ENCODE measurements around the gene ZNF275. TPM values are rescaled to one million over a fixed set of nuclear protein-coding genes. Genes with fewer than 3 reads are reported as not detected.
"Not testable (repeated sequence)": the region's sequence is repeated elsewhere in the genome, so short reads cannot be mapped to it uniquely, and the experiment has no call there.

The ZNF275 gene
- total RNA-seq, 1 experiment from 2014 or later: 7.1 TPM

DNA sequence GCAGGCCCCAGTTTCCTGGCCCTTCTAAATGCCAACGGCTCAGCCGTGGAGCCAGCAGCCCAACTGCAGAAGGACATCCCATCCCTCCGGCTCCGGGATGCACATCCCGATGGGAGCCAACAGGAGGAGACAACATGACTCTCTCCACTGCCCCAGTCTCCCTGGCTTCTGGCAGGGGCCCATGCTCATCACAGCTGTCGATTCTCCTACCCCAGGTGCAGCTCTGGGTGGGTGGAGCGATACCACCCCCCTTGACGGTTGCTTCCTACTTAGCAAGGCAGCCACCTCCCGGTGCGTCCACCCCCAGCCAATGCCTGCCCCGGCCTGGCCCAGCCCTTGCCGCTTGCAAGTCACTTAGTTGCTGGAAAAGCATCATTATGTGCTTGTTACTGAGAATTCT is 19.5 kb downstream of the ZNF275 start:
- DNase-seq (ENCODE audit: low read depth): no peak

DNA sequence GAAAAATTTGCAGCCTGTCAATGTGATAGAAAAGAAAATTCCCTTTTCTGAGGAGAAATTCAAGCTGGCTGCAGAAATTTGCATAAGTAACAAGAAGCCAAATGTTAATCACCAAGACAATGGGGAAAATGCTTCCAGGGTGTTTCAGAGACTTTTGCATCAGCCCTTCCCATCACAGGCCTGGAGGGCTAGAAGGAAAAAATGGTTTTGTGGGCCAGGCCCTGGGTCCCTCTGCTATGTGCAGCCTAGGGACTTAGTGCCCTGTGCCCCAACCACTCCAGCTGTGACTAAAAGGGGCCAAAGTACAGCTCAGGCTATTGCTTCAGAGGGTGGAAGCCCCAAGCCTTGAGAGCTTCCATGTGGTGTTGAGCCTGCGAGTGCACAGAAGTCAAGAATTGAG is 23.9 kb downstream of the ZNF275 start:
- no peak for DNase-seq (ENCODE audit: low read depth)

DNA sequence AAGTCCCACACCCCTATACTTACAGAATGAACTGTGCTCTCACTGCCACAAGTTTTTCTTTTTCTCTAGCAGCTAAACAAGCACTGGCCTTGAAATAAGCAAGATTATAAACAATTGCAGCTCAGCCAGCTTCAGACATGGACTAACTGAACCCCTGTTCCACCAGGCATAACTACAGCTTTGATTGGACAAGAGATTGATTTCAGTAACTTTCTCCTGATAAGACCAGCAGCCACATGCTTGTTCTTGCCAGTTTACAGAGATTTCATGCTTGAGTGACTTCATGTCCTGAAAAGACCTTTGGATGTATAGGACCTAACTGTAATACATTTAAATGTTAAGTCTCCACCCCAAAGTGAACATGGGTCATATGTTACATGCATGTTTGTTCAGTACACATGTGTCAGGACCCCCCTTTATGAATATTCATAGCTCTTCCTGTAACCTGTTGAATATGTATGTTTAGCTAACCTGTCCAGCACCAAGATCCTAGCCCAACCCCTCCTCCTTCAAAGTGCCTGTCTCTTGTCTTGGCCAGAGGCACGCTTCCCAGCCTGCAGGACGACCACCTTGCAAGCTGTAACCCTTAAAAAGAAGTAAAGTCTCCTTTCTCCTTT is 27.9 kb downstream of the ZNF275 start:
- DNase-seq (ENCODE audit: low read depth): no peak

DNA sequence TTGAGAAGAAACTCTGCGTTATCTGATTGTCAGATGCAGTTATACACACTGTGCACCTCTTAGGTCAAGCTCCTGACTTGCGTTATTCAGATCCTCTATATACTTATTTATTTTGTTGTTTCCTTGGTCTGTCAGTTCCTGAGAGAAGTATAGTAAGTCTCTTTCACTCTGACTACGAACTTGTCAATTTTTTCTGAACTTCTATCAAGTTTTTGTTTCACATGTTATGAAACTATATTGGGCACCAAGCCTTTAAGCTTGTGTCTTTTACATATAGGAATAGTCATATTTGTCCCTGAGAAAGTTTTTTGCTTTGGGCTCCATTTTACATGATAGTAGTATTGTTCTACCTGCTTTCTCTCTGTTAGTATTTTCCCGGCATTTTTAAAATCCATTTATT is 31.7 kb downstream of the ZNF275 start:
- DNase-seq (ENCODE audit: low read depth): no peak

DNA sequence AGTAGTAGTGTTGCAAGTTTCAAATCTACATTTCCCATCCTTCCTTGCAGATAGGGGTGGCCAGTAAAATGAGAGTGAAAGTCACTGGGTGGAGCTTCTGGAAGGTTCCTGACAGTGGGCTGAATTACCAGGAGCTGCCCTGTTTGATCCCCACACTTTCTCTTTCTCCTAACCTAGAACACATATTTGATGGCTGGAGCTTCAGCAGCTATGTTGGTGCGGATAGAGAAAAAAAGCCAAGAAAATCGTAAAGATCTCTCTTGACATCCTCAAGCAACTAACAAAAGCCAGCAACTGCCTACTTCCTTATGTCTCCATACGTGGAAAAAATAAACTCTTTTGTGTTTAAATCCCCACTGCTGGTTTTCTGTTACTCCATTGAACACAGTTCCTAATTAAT is 32.2 kb downstream of the ZNF275 start:
- no peak for DNase-seq (ENCODE audit: low read depth)

DNA sequence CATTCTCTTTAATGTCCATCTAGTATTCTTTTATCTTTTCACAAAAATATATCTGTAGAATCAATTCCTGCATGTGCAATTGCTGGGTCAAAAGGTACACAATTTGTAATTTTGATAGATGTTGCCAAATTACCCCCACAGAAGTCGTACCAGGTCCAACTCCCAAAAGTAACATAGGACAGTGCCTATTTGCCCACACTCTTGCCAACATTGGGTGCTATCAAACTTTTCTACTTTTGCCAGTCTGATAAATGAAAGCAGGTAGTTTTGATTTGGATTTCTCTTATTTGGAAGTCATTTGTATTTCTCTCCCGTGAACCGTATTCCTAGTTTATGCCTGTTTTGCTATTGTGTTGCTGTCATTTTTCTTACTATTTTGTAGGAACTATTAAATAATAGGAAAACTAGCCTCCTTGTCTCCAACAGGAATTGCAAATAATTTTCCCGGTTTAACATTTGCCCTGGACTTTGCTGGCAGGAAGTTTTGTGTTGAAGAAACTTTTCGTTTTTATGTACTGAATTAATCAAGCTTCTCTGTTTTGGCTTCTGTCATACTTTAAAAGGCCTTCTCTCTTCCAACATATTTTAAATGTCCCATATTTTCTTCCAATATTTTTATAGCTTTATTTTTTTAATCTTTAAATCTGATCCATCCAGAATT is 33.1 kb downstream of the ZNF275 start:
- no peak for DNase-seq (ENCODE audit: low read depth)

DNA sequence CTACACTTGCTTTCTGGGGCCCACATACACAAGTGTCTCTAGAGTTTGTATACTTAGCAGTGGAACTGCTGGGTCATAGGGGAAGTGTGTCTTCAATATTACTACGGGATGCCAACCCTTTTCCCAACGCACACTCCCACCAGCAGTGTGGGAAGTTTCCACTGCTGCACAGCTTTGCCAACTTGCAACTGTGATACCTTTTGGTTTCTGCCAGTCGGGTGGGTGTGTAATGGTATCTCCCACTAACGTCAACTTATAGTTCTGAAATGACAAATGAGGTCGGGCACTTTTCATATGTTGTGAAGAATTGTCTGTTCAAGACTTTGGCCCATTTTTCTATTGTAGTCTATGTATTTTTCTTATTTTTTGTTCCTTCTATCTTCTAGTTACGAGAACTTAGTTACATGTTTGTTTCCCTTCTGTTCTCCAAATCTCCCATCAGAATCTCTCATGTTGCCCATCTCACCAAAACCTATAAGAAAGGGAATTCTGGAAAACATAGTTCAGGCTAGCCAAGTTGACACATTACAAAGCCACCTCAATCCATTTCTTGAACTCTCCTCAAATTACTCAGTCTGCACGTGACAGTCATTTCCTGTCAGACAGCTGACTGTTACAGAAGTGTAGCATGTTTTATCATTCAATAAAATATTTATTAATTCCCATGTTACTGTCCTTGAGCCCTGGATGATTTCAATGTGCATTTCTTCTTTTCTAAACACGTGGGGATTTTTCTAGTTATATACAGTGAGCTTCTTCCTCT is 36.5 kb downstream of the ZNF275 start:
- DNase-seq (ENCODE audit: low read depth): peak; percentile 1

DNA sequence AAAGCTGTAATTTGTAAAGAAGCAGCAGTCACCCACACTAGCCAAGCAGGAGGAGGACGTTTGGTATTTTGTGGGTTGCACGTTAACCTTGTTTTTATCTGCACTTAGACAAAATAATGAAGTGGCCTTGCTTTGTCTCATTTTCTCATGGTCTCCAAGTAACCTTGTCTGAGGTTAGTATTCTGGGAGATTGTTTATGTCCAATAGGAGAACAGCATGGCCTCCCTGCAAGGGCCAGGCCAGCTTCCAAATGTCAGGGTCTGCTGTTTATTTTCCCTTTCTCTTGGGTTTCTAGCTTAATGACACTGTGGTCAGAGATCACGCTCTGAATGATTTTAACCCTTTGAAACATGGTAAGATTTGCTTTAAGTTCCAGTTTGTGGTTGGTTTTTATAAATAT is 37.3 kb downstream of the ZNF275 start:
- no peak for DNase-seq (ENCODE audit: low read depth)

DNA sequence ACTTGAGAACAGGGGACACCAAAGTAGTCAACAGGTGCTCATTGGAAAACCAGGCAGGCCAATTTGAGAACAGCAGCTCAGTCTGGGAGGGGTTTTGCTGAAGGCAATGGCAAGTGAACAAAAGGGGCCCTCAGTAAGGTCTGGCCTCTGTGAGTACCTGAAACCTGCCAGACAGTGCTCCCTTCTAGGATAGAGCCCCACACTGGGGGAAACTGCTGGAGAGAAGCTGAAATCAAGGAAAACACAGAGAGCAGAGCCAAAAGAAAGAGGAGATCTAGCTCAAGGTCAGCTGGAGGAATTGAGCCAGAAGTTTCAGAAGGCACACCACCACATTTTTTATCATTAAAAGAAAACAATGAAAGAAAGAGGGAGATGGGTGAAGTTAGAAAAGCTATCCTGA is 39.0 kb downstream of the ZNF275 start:
- DNase-seq (ENCODE audit: low read depth): no peak

DNA sequence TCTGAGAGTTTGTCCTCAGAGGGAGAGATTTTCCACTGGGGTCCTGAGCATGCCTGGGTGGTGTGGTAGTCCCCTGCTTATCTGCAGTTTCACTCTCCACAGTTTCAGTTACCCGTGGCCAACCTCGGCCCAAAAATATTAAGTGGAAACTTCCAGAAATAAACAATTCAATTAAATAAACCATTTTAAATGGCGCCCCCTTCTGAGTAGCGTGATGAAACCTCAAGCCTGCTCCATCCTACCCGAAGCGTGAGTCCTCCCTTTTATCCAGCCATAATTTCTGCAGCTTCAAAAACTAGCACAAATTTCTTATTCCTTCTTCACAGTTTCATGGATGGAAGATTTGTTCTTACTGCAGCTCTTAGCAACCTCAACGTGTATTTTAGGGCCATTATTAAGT is 40.5 kb downstream of the ZNF275 start:
- no peak for DNase-seq (ENCODE audit: low read depth)

DNA sequence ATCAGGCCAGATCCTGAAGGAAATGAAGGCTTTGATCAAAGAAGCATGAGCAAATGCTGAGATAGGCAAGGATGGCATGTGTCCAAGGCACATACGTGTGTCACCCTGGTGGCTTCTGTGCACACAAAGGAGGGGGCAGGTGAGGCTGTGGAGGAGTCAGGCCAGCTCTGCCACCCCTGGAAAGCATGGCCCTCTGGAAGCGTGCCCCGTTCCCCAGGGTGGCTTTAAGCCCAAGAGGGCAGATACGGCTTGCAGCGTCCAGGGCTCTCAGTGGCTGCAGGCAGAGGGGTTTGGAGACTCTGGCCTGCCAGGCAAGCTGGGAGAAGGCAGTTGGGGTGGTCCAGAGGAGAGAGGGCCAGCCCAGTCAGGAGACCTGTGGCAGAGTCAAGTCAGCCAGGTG is 41.6 kb downstream of the ZNF275 start:
- DNase-seq (ENCODE audit: low read depth): no peak

DNA sequence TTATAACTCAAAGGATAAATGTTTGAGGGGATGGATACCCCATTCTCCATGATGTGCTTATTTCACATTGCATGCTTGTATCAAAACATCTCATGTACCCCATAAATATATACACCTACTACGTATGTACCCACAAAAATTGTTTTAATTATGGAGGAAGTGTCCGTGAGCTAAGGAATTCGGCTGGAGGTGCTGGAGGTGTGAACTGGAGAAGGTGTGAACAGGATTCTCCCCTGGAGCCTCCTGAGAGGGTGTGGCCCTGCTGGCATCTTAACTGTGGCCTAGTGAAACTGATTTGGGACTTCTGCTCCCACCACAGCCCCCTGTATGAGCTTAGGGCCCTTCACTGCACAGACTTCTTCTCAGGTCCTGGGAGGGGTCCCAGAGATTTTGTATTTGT is 43.8 kb downstream of the ZNF275 start:
- no peak for DNase-seq (ENCODE audit: low read depth)

DNA sequence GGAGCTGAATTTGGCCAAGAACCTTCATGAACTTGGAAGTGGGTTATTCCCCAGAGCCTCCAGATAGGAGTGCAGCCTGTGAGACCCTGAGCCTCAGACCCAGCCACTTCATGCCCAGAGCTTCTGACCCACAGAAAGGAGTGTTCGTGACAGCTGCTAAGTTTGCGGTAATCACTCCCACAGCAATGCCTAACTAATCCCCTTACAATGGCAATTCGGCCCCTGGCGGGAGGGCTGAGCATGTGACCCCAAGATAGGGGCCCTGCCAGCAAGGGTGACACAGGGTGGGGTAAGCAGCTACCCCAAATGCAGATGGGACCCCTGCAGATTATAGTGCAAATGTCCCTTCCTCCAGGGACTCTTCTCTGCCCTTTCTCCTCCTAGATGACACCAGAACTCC is 44.7 kb downstream of the ZNF275 start:
- DNase-seq (ENCODE audit: low read depth): no peak

DNA sequence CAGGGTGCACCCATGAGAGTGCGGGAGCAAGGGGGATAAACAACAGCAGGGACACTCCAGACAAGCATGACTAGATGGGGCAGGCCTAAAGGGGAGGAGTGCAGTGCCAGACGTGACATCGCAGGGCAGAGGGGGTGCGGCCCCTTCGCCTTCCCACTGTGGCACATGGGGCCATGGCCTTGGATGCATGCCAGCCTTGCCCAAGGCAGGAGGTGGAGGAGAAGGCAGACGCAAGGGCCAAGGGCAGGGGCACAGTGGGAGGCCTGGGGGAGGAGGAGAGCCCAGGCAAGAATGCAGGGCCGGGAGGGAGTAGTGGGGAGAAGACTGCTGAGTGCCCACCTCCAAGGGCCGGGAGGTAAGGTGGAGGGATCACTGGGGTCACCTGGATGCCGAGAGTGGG is 45.6 kb downstream of the ZNF275 start:
- no peak for DNase-seq (ENCODE audit: low read depth)

DNA sequence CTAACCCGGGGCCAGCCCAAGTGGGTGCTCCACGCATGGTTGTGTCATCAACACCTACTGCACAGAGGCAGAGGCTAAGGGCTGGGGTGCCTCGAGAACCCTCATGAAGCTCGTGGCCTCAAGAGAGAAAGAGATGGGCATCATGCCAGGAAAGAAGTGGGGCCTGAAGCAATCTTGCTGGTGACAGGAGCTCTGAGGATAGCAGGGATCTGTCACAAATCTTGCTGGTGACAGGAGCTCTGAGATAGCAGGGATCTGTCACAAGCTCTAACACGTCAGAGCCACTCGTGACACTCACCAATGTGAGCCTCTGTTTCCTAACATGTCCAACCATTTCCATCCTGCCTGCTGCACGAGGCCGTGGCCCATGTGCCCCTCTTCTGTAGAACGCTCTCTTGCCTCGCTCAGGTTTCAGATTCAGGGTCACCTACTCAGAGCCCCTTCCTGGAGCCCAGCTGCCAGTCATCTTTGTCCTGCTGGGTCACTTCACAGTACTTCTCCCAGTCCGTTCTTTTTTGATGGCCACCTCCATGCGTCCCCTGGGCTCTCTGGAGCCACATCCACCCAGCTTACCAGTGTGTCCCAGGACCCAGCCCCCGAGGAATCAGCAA is 46.1 kb downstream of the ZNF275 start:
- no peak for DNase-seq (ENCODE audit: low read depth)

DNA sequence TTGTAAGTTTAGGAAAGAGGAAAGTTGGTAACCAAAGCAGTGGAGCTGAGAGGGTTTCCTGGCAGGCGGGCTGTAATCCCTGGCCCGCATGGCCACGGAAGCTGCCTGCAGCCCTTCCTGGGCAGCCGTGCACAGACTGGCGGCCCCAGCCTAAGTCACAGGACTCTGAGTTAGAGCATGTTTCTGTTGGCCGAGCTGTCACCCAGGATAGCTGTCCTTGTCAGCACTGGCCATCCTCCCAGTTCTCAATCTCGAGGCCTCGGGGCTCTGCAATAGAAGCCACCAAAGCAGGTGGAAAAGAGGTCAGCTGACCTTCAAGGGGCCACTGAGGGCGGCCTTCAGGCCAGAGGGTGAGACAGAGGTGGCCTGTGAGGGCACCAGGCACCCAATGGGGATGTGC is 46.7 kb downstream of the ZNF275 start:
- no peak for DNase-seq (ENCODE audit: low read depth)

DNA sequence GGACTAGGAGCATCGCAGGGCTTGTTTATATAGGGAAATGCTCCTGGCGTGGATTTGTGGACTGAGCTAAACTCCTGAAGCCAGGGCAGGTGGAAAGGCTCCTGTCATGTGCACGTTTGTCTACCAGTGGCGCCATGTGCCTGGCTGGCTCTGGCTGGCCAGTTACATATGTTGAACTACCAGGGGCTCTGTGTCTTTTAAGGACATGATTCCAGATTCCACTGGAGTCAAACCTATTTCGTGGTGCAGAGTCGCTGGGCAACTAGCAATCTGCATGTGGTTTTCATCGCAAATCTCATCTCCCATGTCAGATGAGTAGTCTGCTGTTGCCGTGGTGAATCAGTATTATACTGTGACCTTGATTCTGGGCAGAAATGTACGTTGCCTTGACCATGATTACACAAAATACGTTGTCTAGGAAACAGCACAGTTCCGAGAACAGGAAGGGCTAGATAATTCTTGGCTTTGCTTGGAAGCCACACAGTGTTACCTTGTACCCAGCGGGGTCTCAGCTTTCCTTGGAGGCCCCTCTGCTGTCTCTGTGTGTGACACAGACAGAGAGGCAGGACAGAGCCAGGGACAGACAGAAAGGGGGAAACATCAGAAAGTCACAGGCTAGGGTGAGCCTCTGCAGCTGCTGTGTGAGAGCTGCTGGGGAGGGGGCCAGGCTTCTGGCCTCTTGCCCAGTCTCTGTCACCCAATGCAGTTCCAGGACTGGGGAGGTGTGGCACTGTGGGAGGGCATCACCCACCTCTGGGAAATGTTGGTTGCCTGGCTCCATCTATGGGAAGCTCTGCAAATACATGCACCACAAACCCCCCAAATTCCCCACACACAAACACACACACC is 48.0 kb downstream of the ZNF275 start:
- peak; percentile 39 for DNase-seq (ENCODE audit: low read depth)

DNA sequence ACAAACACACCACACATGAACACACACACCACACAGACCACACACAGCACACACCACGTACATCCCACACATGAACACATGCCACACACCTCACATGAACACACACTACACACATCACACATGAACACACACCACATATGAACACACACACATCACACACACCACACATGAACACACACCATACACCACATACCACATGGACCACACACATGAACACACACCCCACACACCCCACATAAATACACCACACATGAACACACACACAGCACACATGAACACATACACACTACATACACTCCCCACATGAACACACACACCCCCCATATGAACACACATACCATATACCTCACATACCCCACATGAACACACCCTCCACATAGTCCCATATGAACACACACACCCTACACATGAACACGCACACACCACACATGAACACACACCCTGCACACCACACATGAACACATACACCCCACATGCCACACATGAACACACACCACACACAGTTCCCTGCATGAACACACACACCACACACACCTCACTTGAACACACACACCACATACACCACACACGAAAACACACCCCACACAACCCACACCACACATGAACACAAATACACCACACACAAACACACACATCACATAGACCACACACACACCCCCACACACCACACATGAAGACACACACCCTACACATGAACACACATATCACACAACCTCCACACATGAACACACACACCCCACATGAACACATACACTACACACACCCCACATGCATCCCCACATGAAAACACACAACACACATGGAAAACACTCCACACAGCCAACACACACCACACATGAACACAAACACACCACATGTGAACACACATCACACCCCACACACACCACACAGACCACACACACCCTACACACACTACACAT is 48.9 kb downstream of the ZNF275 start:
- DNase-seq (ENCODE audit: low read depth): no peak

DNA sequence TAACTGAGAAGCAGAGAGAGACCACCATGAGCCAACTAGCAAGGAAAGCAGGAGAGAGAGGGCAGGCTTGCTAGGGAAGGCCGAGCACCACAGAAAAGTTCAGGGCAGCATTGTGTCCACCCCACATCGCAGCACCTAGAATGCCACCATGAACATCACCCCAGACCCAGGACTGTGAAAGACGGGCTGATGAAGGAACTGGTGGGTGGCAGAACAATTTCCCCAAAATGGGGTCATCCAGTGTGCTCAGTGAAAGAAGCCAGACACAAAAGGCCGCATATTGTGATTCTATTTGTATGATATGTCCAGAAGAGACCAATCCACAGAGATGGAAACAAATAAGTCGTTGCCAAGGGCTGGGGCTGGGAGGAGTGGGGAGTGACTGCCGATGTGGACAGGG is 50.4 kb downstream of the ZNF275 start:
- DNase-seq (ENCODE audit: low read depth): no peak

DNA sequence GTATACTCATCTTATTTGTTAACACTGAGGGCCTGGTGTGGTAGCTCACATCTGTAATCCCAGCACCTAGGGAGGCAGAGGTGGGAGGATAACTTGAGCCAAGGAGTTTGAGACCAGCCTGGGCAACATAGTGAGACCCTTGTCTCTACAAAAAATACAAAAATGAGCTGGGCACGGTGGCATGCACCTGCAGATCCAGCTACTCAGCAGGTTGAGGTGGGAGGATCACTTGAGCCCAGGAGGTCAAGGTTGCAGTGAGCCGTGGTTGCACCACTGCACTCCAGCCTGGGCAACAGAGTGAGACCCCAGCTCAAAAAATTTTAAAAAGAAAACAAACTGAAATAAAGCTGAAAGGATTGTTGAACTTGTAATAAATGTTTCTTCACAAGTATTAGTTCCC is 51.0 kb downstream of the ZNF275 start:
- not testable (repeated sequence) for DNase-seq (ENCODE audit: low read depth)
